NCI-H1417 (cell line): Measurements from ENCODE around the gene ELN.
"Not testable (repeated sequence)": the region's sequence is repeated elsewhere in the genome, so short reads cannot be mapped to it uniquely, and the experiment has no call there.

Experiments used
- DNase-seq, 3 experiments: peaks; one replicate each; lab custom pipeline; 2025; lab: John Stamatoyannopoulos, UW

Gene ELN

DNA sequence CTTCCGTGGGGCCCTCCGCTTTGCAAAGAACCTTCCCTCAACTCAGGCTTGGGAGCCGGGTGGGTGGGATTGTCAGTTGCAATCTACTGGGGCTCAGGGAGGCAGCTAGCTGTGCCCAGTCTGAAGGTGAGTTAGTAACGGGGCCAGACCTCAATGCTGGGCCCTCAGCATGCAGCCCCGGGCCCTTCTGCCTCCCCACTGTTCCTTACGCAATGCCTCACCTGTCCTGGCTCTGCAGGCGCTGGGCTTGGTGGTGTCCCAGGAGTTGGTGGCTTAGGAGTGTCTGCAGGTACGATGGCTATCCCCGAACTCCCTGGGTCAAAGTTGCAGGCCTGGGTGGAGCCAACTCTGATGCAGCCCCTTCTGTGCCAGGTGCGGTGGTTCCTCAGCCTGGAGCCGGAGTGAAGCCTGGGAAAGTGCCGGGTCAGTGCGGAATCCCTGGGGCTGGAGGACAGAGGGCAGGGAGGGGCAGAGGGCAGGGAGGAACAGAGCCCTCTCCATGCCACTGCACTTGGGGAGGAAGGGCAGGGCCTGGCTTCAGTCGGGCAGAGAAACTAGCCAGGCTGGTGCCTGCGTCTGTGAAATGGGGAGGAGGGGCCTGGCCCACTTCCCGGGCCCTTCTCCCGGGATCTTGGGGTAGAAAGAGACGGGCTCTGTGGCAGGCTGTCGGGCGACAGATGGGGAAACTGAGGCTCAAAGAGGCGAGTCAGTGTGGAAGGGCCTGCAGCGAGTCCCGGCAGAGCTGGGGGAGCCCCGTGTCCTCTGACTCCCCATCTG lies 15.0 kb downstream of the ELN start:
- peak in 2 of 3 experiments; percentile 88 to 89 for DNase-seq

DNA sequence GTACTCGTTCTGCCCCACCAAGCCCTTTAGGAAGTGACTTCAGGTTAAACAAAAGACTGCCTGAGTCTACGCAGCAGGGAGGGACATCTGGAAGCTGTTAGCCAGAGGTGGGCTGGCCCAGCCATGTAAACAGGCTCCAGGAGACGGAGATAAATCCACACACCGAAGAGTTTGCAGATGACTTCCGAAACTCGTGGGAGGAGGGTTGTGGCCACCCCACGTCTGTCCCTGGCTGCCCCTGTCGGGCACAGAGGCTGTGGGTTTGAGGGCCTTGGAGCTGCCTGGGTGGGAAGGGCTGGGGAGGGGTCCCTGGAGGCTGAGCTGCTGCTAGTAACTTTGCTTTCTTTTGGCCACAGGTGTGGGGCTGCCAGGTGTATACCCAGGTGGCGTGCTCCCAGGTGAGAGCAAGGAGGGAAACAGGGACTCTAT lies 15.6 kb downstream of the ELN start:
- peak in 2 of 3 experiments; percentile 88 to 95 for DNase-seq

DNA sequence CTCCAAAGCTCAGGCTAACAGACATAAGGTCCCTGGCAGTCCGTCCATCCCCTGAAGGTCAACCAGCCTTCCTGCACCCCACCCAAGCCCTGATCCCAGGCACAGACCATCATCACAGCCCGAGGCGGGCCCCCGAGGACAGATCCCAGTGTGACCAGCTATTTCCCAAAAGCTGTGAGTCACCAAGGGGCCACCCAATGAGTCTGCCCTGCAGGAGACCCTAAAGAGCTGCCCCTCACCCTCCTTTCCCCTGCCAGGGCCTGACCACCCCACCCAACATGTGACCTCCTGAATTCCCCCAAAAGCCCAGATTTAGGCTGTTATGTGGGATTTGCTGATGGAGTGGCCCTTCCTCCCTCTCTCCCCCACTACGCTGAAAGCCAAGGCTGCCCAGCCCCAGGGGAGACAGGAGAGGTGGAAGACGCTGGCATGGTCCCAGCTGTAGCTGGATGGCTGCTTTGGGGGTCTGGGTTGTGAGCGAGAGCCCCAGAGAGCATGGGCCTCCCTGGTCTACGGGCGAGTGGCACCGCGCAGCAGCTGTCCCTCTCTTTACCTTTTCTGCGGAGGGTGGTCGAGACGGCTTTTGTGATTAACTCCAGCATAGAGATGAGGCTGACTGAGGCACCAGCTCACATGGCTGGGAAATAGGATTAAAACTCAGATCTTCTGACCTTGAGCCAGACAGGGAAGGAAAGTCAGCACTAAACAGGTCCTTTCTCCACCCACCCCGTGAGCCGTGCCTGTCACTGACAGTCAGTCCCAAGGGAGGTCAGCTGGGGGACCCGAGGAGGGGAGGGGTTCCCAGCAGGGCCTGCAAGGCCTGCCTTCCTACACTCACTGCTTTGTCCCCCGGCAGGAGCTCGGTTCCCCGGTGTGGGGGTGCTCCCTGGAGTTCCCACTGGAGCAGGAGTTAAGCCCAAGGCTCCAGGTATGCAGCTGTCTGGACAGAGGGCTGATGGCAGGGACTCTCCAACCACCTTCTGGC lies 16.7 kb downstream of the ELN start:
- peak in 1 of 3 experiments; percentile 13 for DNase-seq

- not testable (repeated sequence) for DNase-seq
These were observed 18.6 kb downstream of the ELN start for GRCh38 chr7:74046581-74046980.

- no peak for DNase-seq
These were observed 19.9 kb downstream of the ELN start for GRCh38 chr7:74047804-74048380.

- DNase-seq = no peak
These were observed 21.1 kb downstream of the ELN start for GRCh38 chr7:74048999-74049599.

DNA sequence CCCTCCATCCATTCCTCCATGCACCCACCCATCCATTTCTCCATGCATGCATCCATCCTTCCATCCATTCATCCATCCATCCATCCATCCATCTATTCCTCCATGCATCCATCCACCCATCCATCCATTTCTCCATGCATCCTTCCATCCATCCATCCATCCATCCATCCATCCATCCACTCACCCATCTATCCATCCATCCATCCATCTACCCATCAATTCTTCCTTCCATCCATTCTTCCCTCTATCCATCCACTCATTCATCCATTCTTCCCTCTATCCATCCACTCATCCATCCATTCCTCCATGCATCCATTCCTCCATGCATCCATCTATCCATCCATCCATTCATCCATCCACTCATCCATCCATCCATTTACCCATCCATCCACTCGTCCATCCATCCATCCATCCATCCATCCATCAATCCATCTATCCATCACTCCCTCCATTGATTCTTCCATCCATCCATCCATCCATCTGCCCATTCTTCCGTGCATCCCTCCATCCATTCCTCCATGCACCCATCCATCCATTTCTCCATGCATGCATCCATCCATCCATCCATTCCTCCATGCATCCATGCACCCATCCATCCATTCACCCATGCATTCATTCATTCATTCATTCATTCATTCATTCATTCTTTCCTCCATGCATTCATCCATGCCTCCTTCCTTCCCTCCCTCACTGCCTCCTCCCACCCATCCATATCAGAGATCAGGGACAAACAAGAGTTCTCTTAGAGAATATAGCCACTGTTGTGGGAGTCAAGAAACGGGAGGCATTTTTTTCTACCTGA lies 22.2 kb downstream of the ELN start:
- DNase-seq = no peak

DNA sequence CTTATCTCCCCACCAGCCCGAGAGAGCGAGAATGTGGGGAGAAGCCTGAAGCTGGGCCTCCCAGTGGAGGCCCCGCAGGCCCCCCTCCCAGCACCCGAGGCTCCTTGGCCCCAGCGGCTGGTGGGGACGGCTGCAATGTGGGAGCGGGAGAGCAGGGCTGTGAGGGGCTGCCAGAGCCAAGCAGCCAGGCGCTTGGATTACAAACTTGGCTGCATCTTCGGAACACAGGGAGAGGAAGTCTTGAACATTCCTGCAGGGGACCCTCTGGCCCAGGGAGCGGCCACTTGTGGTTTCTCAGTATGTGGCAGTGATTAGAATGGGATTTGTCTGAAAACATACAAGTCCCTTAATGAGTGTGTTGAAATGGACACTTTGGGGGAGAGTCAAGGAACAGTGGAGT lies 23.2 kb downstream of the ELN start:
- DNase-seq = no peak

DNA sequence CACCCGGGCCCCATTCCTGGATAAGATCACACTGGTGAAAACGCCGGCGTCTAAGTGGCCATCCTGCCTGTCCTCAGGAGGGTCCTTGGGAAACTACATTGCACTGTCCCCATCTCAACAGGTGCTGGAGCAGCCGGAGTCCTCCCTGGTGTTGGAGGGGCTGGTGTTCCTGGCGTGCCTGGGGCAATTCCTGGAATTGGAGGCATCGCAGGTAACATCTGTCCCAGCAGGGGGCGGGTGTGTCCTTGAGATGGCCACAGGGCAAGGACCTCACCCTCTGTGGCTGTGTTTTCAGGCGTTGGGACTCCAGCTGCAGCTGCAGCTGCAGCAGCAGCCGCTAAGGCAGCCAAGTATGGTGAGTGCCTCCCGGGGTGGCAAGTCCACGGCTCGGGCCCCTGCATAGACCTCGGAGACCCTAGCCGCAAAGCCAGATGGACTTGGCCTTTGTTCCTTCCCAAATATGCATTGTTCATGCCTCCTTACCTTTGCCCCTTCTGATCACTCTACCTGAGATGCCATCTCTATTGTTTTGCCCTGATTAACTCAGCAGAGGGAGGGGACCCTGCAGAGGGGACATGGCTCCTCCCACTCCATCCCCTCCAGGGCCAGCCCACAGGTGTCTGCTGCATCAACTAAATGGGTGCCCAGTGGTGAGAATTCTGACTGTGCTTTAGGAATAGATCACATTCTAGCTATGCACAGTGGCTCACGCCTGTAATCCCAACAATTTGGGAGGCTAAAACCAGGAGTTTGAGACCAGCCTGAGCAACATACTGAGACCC lies 23.8 kb downstream of the ELN start:
- peak in 1 of 3 experiments; percentile 44 for DNase-seq

DNA sequence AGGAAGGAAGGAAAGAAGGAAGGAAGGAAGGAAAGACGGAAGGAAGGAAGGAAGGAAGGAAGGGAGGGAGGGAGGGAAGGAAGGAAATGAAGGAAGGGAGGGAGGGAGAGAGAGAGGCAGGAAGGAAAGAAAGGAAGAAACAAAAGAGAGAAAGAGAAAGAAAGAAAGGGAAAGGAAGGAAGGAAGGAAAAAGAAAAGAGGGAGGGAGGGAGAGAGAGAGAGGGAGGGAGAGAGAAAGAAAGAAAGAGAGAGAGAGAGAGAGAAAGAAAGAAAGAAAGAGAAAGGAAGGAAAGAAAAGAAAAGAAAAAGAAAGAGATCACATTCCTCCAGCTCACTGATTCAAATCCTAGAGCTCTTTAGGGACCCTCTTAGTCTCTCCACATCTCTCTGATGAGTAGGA lies 24.7 kb downstream of the ELN start:
- no peak for DNase-seq

DNA sequence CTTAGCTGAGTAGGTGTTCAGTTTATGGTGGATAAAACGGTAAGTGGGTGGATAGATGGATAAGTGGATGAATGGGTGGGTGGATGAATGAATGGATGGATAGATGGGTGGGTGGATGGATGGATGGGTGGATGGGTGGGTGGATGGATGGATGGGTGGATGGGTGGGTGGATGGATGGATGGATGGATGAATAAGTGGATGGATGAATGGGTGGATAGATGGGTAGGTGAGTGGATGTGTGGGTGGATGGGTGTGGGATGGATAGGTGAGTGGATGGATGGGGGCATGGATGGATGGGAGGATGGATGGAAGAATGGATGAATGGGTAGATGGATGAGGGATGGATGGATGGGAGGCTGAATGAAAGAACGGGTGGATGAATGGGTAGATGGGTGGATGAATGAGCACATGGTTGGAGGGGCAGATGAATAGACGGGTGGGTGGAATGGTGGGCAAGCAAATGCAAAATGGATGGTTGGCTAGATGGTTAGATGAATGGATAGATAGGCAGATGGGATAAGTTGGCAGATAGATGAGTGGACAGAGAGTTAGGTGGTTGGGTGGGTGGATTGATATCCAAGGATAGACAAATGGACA lies 25.7 kb downstream of the ELN start:
- DNase-seq = no peak

GRCh38 chr7:74056096-74056915 lies 28.3 kb downstream of the ELN start:
- DNase-seq = no peak

- DNase-seq = no peak
These were observed 29.4 kb downstream of the ELN start for GRCh38 chr7:74057216-74057925.

- DNase-seq = no peak
These were observed 30.0 kb downstream of the ELN start for GRCh38 chr7:74057987-74058386.

GRCh38 chr7:74058486-74058885 lies 30.5 kb downstream of the ELN start:
- no peak for DNase-seq

- no peak for DNase-seq
These were observed 31.1 kb downstream of the ELN start for GRCh38 chr7:74059037-74059436.

DNA sequence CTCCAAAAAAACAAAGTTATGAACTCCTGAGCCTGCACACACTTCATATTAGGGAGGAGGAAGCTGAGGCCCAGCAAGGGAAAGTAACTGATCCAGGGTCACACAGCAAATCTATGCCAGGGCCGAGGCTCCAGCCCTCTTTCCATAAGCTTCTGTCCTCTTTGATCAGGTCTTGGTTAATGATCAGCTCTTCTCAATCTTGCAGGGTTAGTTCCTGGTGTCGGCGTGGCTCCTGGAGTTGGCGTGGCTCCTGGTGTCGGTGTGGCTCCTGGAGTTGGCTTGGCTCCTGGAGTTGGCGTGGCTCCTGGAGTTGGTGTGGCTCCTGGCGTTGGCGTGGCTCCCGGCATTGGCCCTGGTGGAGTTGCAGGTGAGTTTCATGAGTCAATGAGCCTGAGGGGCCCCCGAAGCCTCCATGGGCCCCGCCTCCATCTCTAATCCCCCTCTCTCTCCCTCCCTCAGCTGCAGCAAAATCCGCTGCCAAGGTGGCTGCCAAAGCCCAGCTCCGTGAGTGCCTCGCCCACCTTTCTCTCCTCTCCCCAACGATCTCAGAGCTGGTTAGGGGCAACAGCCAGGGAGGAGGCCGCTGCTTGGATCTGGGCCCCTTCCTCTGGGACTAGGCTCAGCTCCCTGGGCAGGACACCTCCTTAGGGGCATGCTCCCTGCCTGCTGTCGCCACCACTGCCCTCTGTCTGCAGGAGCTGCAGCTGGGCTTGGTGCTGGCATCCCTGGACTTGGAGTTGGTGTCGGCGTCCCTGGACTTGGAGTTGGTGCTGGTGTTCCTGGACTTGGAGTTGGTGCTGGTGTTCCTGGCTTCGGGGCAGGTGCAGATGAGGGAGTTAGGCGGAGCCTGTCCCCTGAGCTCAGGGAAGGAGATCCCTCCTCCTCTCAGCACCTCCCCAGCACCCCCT lies 32.0 kb downstream of the ELN start:
- no peak for DNase-seq
